BE2C (cell line): Measurements from ENCODE around the gene KLF3.

ENCODE experiments used
- DNase-seq: peaks from one replicate; pipeline ENCODE4 v3.0.0-alpha.2; 2020
- H3K27me3 ChIP-seq: fragments of 250-450 bp; sonication (Bioruptor Pico); 2 replicates; pipeline ENCODE4 v1.5.1; 2020; ENCODE audit warnings: mild to moderate bottlenecking
- H3K36me3 ChIP-seq: fragments of 250-450 bp; sonication (Bioruptor Pico); 2 replicates; pipeline ENCODE4 v1.5.1; 2020; ENCODE audit warnings: mild to moderate bottlenecking
- H3K4me1 ChIP-seq: fragments of 250-450 bp; sonication (Bioruptor Pico); 2 replicates; pipeline ENCODE4 v1.5.1; 2020
- H3K4me3 ChIP-seq: 2 replicates; pipeline ENCODE4 v1.5.1; 2011; ENCODE audit warnings: low read depth, low read length
- H3K9me3 ChIP-seq: fragments of 250-450 bp; sonication (Bioruptor Pico); 2 replicates; pipeline ENCODE4 v1.5.1; 2020
- TF ChIP-seq, protein P1 (sequence below): IDR thresholded peaks from 2 replicates; pipeline ENCODE4 v1.5.1; 2012; ENCODE audit warnings: mild to moderate bottlenecking, low read depth, low read length

KLF3 gene

GRCh38 chr4:38644201-38644600 is 19.8 kb upstream of the KLF3 start:
- Histone ChIP-seq H3K4me1 (no peaks in the 10 kb centered on the region), H3K9me3 (peaks cover 2% of the 10 kb centered on the region; the same call in 1 of the 2 replicates), H3K27me3 (no peaks in the 10 kb centered on the region), H3K36me3 (no peaks in the 10 kb centered on the region), H3K4me3 (no peak overlapping the region)
- DNase-seq: no peak
- TF ChIP-seq, protein P1, sequence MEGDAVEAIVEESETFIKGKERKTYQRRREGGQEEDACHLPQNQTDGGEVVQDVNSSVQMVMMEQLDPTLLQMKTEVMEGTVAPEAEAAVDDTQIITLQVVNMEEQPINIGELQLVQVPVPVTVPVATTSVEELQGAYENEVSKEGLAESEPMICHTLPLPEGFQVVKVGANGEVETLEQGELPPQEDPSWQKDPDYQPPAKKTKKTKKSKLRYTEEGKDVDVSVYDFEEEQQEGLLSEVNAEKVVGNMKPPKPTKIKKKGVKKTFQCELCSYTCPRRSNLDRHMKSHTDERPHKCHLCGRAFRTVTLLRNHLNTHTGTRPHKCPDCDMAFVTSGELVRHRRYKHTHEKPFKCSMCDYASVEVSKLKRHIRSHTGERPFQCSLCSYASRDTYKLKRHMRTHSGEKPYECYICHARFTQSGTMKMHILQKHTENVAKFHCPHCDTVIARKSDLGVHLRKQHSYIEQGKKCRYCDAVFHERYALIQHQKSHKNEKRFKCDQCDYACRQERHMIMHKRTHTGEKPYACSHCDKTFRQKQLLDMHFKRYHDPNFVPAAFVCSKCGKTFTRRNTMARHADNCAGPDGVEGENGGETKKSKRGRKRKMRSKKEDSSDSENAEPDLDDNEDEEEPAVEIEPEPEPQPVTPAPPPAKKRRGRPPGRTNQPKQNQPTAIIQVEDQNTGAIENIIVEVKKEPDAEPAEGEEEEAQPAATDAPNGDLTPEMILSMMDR: no peak

- H3K36me3 ChIP-seq: no peaks in the 10 kb centered on the region
- TF ChIP-seq, protein P1: no peak
- DNase-seq: no peak
- H3K4me3 ChIP-seq: no peak overlapping the region
- H3K27me3 ChIP-seq: no peaks in the 10 kb centered on the region
- H3K9me3 ChIP-seq: peaks cover 2% of the 10 kb centered on the region; the same call in 1 of the 2 replicates
- H3K4me1 ChIP-seq: no peaks in the 10 kb centered on the region
Observed at GRCh38 chr4:38647101-38647819, 16.7 kb upstream of the KLF3 start.

- no peak for DNase-seq
- no peaks in the 10 kb centered on the region for H3K27me3 ChIP-seq
- no peak overlapping the region for H3K4me3 ChIP-seq
- H3K4me1 ChIP-seq: no peaks in the 10 kb centered on the region
- TF ChIP-seq, protein P1: no peak
- H3K9me3 ChIP-seq: peaks cover 2% of the 10 kb centered on the region; the same call in 1 of the 2 replicates
- H3K36me3 ChIP-seq: no peaks in the 10 kb centered on the region
Observed at GRCh38 chr4:38650133-38650532, 13.9 kb upstream of the KLF3 start.

- H3K27me3 ChIP-seq: no peaks in the 10 kb centered on the region
- no peaks in the 10 kb centered on the region for H3K4me1 ChIP-seq
- H3K36me3 ChIP-seq: no peaks in the 10 kb centered on the region
- TF ChIP-seq, protein P1: no peak
- no peak overlapping the region for H3K4me3 ChIP-seq
- no peak for DNase-seq
- H3K9me3 ChIP-seq: no peaks in the 10 kb centered on the region
Observed at GRCh38 chr4:38654273-38654672, 9.7 kb upstream of the KLF3 start.

GRCh38 chr4:38656111-38656510 is 7.9 kb upstream of the KLF3 start:
- H3K27me3 ChIP-seq: no peaks in the 10 kb centered on the region
- no peaks in the 10 kb centered on the region for H3K36me3 ChIP-seq
- H3K9me3 ChIP-seq: no peaks in the 10 kb centered on the region
- no peaks in the 10 kb centered on the region for H3K4me1 ChIP-seq
- TF ChIP-seq, protein P1: no peak
- no peak overlapping the region for H3K4me3 ChIP-seq
- DNase-seq: no peak

GRCh38 chr4:38659346-38659745 is 4.7 kb upstream of the KLF3 start:
- no peak for DNase-seq
- H3K9me3 ChIP-seq: no peaks in the 10 kb centered on the region
- TF ChIP-seq, protein P1: no peak
- no peak overlapping the region for H3K4me3 ChIP-seq
- no peaks in the 10 kb centered on the region for H3K4me1 ChIP-seq
- no peaks in the 10 kb centered on the region for H3K36me3 ChIP-seq
- no peaks in the 10 kb centered on the region for H3K27me3 ChIP-seq
